Activated CD8-positive, alpha-beta memory T cell treated with anti-CD3 and anti-CD28 coated beads for 36 hours (primary cell): Measurements from ENCODE around the gene DPAGT1. TPM values are rescaled to one million over a fixed set of nuclear protein-coding genes. Genes with fewer than 3 reads are reported as not detected.
"Not testable (repeated sequence)": the region's sequence is repeated elsewhere in the genome, so short reads cannot be mapped to it uniquely, and the experiment has no call there.

Experiments
- CTCF ChIA-PET: fragments of 350-600 bp; sonication (Branson Sonifier 250); formaldehyde crosslinking; loops from one replicate; lab custom pipeline; 2021; ENCODE audit warnings: antibody characterized with exemption; lab: Charles Lee
- POLR2A ChIA-PET: fragments of 350-600 bp; sonication (Branson Sonifier 250); formaldehyde crosslinking; loops from one replicate; lab custom pipeline; 2021; ENCODE audit warnings: antibody characterized with exemption; lab: Charles Lee
- total RNA-seq, 2 experiments: library from RNA; stranded (reverse); gene quantifications; one replicate each; pipeline ENCODE4 v1.2.3, GENCODE V29; 2021

DPAGT1 gene
- total RNA-seq = 10 to 100 TPM; 76.3 to 90.1 TPM

DNA sequence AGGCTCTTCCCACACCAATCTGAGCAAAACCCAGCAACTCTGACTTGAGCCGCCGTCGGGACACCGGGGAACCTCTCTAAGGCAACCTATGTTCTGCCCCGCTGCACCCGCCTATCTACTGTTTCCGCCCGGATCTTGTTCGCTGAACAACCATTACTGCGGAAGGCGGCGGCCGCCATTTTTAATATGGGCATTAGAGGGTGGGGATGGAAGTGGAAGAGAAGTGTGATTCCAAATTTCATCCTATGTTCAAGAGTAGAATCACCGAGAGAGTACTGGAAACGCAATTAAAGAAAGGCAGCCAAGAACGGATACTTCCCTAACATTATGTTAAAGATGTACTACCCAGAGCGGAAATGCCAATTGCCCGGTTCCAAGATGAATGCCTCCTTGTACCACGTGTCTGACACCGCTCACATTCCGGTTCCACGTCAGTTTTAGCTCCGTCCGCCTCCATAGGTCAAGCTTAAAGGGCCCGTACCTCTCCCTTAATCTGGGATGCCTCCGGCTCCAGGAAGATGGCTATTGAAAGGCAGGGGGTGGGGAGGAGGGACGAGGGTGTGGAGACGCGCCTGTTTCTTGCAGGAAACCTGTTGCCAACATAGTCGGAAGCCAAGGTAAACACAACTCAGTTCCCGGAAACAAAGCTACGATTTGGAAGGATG, at the start of gene DPAGT1:
Gene DPAGT1 (minus strand): TSS at position 95 of the 665 bp plus-strand sequence. CDS start 198 bp downstream, outside the sequence.
- ChIA-PET CTCF (interaction anchor here (1.4 kb wide), 1 partner anchor 34 kb away, joined by 5 read pairs; the partner anchor contains the start of gene VPS11), POLR2A (interaction anchor here (0.7 to 1.6 kb wide), 10 partner anchors 9 to 491 kb away, joined by 3 to 12 read pairs (median 3); partner anchors contain the start of genes HINFP, HMBS, HYOU1 and RPS25)

DNA sequence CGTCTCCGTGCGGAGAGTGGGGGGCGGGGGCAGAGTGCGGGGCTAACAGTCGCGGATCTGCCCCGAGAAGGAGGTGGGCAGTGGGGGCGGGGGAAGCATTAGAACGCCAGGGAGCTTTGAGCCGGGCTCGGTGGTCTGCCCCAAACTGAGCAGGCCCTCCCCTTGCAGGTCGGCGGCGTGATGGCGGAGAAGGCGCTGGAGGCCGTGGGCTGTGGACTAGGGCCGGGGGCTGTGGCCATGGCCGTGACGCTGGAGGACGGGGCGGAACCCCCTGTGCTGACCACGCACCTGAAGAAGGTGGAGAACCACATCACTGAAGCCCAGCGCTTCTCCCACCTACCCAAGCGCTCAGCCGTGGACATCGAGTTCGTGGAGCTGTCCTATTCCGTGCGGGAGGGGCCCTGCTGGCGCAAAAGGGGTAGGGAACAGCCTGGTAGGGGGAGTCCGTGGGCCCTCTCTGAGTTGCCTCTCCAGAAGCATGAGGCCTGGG, 48.2 kb upstream of the DPAGT1 start:
- CTCF ChIA-PET = interaction anchor here (1.1 to 1.3 kb wide), 2 partner anchors 10 kb away, joined by 3 to 5 read pairs; no protein-coding TSS in a partner anchor
- POLR2A ChIA-PET = no interaction called here

DNA sequence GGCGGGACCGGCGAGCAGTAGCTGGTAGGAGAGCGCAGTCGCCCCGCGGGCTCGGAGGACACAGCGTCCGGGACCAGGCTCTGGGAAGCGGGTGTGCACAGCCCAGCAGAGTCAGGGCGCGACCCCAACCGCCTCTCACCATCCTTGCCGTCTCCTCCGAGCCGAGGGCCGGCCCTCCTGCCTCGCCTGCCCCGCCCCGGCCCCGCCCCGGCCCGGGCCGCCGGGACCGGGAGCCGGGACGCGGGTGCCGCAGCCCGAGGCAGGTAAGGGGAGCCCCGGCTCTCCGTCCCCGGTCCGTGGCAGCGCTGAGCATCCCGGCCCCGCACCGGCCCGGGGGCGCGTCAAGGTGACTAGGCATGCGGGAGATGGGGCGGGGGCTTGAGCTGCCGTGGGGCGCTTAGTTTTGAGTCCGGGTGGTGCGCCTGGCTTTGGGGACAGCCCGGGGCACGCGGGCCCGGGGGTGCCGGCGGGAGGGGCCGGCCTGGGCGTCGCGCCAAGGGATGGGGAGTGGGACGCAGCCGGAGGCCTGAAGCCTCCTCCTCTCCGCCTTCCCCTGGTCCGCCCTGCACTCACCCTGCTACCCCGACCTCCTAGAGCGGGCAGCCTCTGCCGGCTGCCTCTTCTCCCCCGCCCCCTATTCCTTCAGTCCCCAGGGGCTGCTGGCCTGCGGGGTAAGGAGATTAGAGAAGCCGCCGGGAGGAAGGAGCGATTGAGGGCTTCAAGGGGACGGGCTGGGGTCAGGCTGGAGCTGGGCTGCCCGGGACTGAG, 47.5 kb upstream of the DPAGT1 start, which contains the start of gene ABCG4:
Gene ABCG4 (plus strand): TSS at position 35 of the 768 bp plus-strand sequence. CDS start 914 bp downstream, outside the sequence.
- ChIA-PET CTCF (interaction anchor here (1.0 to 1.1 kb wide), 2 partner anchors 14 to 20 kb away, joined by 3 to 5 read pairs; no protein-coding TSS in a partner anchor), POLR2A (no interaction called here)

DNA sequence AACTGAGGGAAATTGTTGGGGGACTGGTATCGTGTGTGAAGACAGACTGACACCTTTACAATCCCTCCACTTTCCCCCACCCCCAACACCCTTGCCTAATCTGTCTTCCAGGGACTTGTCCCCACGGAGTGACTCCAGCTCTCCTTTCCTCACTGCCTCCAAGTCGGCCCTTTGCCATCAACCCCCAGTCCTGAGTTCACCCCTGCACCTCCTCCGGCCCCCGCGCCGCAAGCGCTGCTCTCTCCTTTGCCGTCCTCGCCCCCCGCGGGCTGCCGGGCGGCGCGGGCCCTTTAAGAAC, 47.0 kb upstream of the DPAGT1 start:
- ChIA-PET CTCF (interaction anchor here (1.0 to 1.1 kb wide), 2 partner anchors 13 to 21 kb away, joined by 3 to 5 read pairs; no protein-coding TSS in a partner anchor), POLR2A (no interaction called here)

DNA sequence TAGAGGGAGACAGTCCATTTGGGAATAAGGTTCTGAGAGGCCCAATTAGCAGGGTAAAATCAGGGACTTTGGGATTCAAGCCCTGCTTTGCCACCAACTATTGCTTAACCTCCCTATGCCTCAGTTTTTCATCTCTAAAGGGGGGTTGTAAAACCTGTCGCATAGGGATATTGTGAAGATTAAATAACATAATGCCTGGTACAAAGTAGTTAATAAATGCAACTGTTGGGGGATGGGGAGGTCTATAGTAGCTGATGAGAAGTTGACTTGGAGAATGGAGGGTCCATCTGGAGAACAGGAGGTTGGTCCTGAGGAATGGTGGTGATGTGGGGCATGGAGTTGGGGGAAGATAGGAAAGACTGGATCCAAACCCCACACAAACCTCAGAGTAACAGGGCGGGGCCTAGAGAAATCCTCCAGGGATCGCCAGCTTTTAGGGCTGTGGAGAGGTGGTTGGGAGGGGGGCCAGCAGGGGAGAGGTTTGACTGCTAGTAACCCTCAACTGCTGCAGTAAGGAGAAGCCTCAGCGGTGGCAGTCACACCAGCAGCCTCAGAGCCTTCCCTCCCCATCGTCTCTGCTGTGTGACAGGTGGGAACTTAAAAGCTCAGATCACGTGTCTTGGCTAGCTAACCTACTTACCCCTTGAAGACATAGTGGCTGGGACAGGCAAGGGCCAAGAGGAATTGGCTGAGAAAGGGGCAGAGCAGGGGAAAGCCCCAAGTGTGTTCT, 46.1 kb upstream of the DPAGT1 start:
- CTCF ChIA-PET = interaction anchor here (0.7 kb wide), 2 partner anchors 49 to 115 kb away, joined by 3 read pairs; no protein-coding TSS in a partner anchor
- POLR2A ChIA-PET = no interaction called here

DNA sequence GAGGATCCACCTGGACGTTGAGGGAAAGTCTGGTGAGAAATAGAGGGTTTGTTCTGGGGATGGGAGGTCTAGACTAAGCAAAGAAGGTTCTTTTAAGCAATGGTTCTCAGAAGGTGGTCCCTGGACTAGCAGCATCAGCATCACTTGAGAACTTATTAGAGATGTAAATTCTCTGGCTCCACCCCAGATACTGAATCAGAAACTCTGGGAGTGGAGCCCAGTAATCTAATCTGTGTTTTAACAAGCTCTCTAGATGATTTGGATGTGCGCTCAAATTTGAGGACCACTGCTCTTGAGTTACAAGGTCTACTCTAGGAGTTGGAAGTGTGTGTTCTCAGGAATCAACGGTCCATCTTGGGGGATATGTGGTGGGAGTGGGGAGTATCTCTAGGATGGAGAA, 43.9 kb upstream of the DPAGT1 start:
- ChIA-PET CTCF (no interaction called here), POLR2A (no interaction called here)

DNA sequence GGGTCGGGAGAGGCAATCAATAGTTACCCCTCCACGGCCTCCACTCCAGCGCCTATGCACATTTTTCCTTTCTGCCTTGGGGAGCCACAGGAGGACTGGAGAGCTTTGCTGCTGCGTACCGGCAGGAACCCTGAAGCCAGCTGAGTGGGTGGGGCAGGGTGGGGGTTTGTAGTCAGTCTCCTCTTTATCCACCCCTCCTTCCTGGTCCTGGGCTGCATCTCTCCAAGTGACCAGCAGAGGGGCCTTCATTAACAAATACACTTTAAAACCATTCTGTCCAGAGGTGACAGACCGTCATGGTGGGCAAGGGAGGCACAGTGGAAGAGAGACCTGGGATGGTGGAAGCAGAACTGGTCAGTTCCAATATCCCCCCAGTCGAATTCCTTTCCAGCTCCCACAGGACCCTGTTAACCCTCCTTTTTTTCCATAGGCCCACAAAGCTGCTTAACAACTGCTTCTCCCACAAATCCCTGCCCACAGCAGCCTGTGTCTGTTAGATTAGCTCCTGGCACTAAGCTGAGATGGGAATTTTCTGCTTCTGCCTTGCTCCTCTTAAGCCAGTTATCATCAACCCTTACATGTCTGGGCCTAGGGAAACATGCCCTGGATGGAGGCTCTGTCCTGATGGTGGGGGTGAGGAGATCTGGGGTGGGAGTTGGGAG, 43.3 kb upstream of the DPAGT1 start:
- ChIA-PET POLR2A (no interaction called here), CTCF (no interaction called here)

DNA sequence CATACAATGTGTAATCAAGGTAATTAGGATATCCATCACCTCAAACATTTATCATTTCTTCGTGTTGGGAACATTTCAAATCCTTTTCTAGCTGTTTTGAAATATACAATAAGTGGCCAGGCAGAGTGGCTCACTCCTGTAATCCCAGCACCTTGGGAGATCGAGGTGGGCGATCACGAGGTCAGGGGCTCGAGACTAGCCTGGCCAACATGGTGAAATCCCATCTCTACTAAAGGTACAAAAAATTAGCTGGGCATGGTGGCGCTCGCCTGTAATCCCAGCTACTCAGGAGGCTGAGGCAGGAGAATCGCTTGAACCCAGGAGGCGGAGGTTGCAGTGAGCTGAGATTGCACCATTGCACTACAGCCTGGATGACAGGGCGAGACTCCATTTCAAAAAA, 37.6 kb upstream of the DPAGT1 start:
- POLR2A ChIA-PET = not testable (repeated sequence)
- CTCF ChIA-PET = interaction anchor here (0.8 kb wide), 1 partner anchor 11 kb away, joined by 3 read pairs; no protein-coding TSS in a partner anchor

DNA sequence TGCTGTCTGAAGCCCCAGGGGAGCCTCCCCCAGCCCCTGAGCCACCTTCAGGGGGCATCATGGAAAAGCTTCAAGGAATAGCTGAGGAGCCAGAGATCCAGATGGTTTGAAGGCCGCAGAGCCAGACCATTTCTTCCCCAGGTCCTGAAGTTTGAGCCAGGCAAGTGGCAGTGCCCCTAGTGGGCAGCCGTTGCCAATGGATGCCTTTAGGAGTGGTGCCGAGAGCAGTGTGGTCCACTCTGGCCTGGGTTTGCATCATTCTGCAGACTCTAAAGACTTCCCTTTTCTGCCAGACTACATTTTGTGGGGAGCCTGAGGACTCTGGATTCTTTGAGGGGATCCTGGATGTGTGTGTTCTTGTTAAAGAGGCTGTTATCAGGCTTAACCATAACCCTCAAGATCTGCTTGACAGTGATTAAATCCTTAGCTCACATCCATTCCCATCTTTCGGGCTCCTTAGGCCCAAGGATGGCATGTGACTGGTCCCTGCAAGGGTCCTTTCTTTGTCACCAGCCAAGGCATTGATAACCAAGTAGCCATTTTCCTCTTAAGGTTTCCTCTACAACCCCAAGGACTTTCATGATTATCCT, 32.8 kb upstream of the DPAGT1 start:
- ChIA-PET POLR2A (no interaction called here), CTCF (interaction anchor here (1.0 to 1.5 kb wide), 2 partner anchors 20 to 32 kb away, joined by 3 to 4 read pairs; no protein-coding TSS in a partner anchor)

DNA sequence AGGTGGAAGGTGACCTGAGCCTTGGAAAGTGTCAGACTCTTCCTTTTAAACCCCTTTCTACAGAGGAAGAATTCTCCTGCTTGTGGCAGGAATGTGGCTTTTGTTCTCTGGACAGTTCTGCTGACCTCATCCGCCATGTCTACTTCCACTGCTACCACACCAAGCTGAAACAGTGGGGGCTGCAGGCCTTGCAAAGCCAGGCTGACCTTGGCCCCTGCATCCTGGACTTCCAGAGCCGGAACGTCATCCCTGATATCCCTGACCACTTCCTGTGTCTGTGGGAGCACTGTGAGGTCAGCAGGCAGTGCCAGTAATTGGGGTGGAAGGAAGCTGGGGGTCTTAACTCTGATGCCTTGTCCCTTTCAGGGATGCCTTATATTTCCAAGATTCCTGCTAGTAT, 29.0 kb upstream of the DPAGT1 start:
- ChIA-PET CTCF (interaction anchor here (1.8 kb wide), 1 partner anchor 66 kb away, joined by 5 read pairs; no protein-coding TSS in a partner anchor), POLR2A (no interaction called here)

DNA sequence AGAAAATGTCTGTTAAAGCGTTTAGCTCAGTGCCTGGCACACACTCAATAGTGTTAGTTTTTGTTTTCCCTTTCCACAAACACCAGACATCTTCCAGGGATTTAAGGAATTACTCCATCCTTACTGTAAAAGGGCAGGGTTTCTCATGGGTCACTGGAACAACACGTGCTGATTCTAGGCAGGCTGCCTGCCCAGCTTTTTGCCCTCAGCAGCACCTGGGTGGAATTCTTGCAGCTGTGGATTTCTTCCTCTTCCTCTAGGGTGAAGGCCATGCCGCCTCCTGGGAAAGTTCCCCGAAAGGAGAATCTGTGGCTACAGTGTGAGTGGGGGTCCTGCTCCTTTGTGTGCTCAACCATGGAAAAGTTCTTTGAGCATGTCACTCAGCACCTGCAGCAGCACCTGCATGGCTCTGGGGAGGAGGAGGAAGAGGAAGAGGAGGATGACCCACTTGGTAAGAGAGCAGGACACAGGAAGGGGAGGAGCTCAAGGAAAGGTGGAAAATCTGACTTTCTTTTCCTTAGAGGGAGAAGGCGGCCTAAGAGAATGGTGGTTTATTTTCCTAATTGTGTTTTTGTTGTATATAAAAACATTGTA, 25.1 kb upstream of the DPAGT1 start:
- POLR2A ChIA-PET = interaction anchor here (0.6 kb wide), 2 partner anchors 115 to 322 kb away, joined by 3 to 7 read pairs; no protein-coding TSS in a partner anchor
- CTCF ChIA-PET = interaction anchor here (0.8 to 1.1 kb wide), 2 partner anchors 17 to 197 kb away, joined by 3 read pairs; no protein-coding TSS in a partner anchor

DNA sequence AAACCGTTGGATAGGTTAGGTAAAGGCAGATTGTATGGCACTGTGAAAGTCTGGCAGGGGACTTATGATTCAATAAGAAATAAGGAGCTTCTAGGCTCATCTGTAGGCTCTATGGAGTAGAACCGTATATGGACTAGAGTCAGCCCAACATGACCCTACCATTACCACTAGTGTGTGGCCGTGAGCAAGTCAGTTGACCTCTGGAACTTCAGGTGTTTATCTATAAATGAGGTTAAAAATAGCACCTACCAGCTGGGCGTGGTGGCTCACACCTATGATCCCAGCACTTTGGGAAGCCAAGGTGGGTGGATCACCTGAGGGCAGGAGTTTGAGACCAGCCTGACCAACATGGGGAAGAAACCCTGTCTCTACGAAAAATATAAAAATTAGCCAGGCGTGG, 24.2 kb upstream of the DPAGT1 start:
- POLR2A ChIA-PET = interaction anchor here (0.6 kb wide), 1 partner anchor 11 kb away, joined by 6 read pairs; no protein-coding TSS in a partner anchor
- CTCF ChIA-PET = no interaction called here

DNA sequence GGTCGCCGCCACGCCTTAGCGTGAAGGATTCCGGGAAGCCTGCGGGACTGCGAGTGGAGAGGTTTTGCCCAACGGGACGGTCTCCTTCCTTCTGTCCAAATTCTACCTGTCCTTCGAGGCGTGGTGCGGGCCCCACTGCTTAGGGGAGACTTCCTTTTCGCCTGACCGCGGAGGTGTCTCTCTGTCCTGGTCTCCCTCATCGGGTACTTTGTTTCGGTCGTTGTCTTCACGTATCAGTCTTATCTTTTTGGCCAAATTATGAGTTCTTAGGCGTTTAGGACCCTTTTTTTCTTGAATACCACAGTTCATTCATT, 20.1 kb upstream of the DPAGT1 start:
- CTCF ChIA-PET = interaction anchor here (1.5 kb wide), 2 partner anchors 15 to 47 kb away, joined by 4 read pairs; partner anchors contain the start of genes C2CD2L and NLRX1
- POLR2A ChIA-PET = interaction anchor here (0.6 to 1.8 kb wide), 7 partner anchors 9 to 84 kb away, joined by 3 to 8 read pairs (median 4); partner anchors contain the start of genes C2CD2L, DPAGT1 and VPS11

DNA sequence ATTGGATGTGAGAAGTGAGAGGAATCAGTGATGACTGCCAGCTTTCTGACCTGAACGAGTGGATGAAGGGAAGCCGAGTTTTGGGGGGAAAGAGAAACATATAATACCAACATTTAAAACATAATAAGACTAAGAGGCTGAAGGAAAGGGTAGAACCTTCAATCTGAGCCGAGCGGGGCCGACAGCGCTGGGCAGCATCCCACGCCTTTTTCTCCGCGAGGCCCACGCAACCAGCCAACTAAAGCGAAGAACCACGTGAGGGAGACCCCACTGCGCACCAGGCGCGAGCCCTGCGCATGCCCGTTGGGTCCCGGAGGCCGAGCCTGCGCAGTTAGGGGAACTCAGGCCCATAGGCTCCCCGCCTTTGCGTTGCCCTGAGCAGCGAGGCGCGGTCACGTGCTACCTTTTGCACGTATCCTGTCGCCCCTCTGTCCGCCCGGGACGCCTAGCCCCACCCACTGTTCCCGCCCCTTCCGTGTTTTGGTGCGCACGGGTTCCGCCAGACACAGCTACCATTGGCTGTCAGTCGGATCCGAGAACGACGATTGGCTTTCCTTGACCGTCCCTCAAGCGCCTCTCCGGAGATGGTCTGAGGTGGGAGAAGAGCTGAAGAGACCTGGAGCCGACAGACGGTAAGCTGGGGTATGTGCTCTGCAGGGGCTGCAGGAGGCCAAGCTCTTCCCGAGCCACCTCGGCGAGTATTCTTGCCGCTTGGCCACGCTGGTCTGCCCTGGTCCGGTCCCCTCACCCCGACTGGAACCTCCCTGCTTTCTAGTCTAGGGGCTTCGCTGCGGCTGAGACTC, 19.6 kb upstream of the DPAGT1 start, which contains the start of gene HINFP:
Gene HINFP (plus strand): TSS at position 573 of the 803 bp plus-strand sequence. CDS start 5,365 bp downstream, outside the sequence.
- CTCF ChIA-PET = interaction anchor here (1.5 kb wide), 2 partner anchors 14 to 48 kb away, joined by 4 read pairs; partner anchors contain the start of genes C2CD2L and NLRX1

DNA sequence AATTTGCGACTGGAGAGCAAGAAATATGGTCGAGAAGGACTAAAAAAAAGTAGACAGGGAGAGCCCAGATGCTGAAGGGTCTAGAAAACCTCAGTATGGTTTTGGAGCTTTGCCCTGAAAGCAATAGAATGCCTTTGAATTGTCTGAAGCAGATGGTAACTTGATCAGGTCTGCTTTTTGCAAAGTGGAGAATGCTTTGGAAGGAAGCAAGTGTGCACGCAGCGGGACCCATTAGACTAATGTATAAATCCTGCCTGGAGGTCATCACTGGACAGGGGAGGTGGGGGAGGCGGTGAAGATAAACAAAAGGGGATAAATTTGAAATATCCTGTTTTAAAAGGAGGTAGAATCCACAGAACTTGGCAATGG, 19.0 kb upstream of the DPAGT1 start:
- ChIA-PET CTCF (interaction anchor here (1.5 kb wide), 2 partner anchors 14 to 49 kb away, joined by 4 read pairs; partner anchors contain the start of genes C2CD2L and NLRX1), POLR2A (interaction anchor here (0.7 to 1.8 kb wide), 4 partner anchors 8 to 18 kb away, joined by 3 to 8 read pairs (median 6); partner anchors contain the start of genes C2CD2L and DPAGT1)

More for the DNA sequence above, 19.6 kb upstream of the DPAGT1 start, which contains the start of gene HINFP:
- POLR2A ChIA-PET = interaction anchor here (0.6 to 1.8 kb wide), 7 partner anchors 9 to 108 kb away, joined by 3 to 8 read pairs (median 5); partner anchors contain the start of genes C2CD2L, DPAGT1 and VPS11

DNA sequence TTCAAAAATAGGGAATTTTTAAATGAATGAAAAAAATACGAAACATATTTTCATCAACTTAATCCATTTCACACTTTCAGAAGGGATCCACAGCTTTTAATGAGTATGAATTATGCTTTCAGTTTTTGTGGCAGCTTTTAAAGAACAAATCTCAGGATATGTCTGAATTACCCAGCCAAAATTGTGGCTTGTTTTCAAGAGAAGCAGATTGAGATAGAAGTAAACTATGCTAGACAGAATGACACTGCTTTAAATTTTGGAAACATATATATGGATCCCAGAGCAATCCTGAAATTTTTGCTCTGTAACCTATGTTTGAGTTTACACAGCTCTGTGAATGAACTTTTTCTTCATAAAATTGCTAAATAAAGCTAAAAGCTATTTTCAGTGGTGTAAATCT, 17.3 kb upstream of the DPAGT1 start:
- ChIA-PET POLR2A (interaction anchor here (0.5 to 0.7 kb wide), 3 partner anchors 17 to 105 kb away, joined by 3 to 4 read pairs (median 3); no protein-coding TSS in a partner anchor), CTCF (interaction anchor here (0.7 to 1.4 kb wide), 2 partner anchors 12 to 121 kb away, joined by 3 to 4 read pairs; partner anchors contain the start of genes C2CD2L and CENATAC)
